Subcutaneous adipose tissue (tissue), 4 donors: ENCODE measurements around the gene OSBPL6. TPM values are rescaled to one million over a fixed set of nuclear protein-coding genes. Genes with fewer than 3 reads are reported as not detected.

Experiments used
- CTCF ChIP-seq: fragments of 450-650 bp; IDR thresholded peaks from one replicate; pipeline ENCODE4 v1.5.1; 2016; ENCODE audit warnings: low read depth, mild to moderate bottlenecking, control low read depth, antibody characterized with exemption, moderate library complexity
- total RNA-seq, 4 donors: library from RNA; depleted of rRNA; stranded (reverse); fragments of >200 nt; gene quantifications; one replicate each; pipeline ENCODE4 v1.1.0, GENCODE V29; 2016

Gene OSBPL6
- total RNA-seq, 4 donors from 2014 or later, result 0.68 to 2.1 (median 1.7) TPM

- TF ChIP-seq CTCF, result no peak
These were observed 224.1 kb downstream of the OSBPL6 start for GRCh38 chr2:178418426-178418825.

- TF ChIP-seq CTCF, result no peak
These were observed 224.8 kb downstream of the OSBPL6 start for GRCh38 chr2:178419123-178419522.

GRCh38 chr2:178420463-178420999, 226.2 kb downstream of the OSBPL6 start:
- no peak for TF ChIP-seq CTCF

GRCh38 chr2:178422097-178422496, 227.8 kb downstream of the OSBPL6 start:
- TF ChIP-seq CTCF, result no peak

- TF ChIP-seq CTCF, result no peak
These were observed 231.0 kb downstream of the OSBPL6 start for GRCh38 chr2:178425255-178425827.

GRCh38 chr2:178426388-178426787, 232.1 kb downstream of the OSBPL6 start:
- no peak for TF ChIP-seq CTCF

- no peak for TF ChIP-seq CTCF
These were observed 233.1 kb downstream of the OSBPL6 start for GRCh38 chr2:178427458-178427857.
